Endodermal cell (in vitro differentiated cells): ENCODE data around the gene IL22. TPM values are rescaled to one million over a fixed set of nuclear protein-coding genes. Genes with fewer than 3 reads are reported as not detected.

Experiments
- DNase-seq: peaks from one replicate; pipeline ENCODE4 v3.0.0-alpha.2; 2017
- H3K27ac ChIP-seq: 2 replicates; pipeline ENCODE4 v1.5.1; 2013; ENCODE audit warnings: mild to moderate bottlenecking, low read depth, low read length, moderate library complexity
- H3K27me3 ChIP-seq: 2 replicates; pipeline ENCODE4 v1.6.1; 2013; ENCODE audit warnings: mild to moderate bottlenecking, low read length, moderate library complexity; ENCODE audit not compliant: insufficient read depth, control insufficient read depth, poor library complexity, severe bottlenecking
- H3K36me3 ChIP-seq: 2 replicates; pipeline ENCODE4 v1.7.0; 2013; ENCODE audit warnings: mild to moderate bottlenecking, low read length, moderate library complexity; ENCODE audit not compliant: control insufficient read depth, insufficient read depth
- H3K4me1 ChIP-seq: one replicate; pipeline ENCODE4 v1.7.0; 2013; ENCODE audit warnings: low read length; ENCODE audit not compliant: control insufficient read depth, insufficient read depth
- H3K4me3 ChIP-seq: 2 replicates; pipeline ENCODE4 v1.5.1; 2013; ENCODE audit warnings: mild to moderate bottlenecking, low read length, moderate library complexity
- H3K9ac ChIP-seq: 2 replicates; pipeline ENCODE4 v1.6.1; 2013; ENCODE audit warnings: mild to moderate bottlenecking, low read length, moderate library complexity; ENCODE audit not compliant: poor library complexity, severe bottlenecking; ENCODE audit errors: extremely low read depth
- H3K9me3 ChIP-seq: 2 replicates; pipeline ENCODE4 v1.6.1; 2013; ENCODE audit warnings: mild to moderate bottlenecking, low read length, moderate library complexity; ENCODE audit not compliant: control insufficient read depth
- H3K27ac Mint-ChIP-seq: 2 replicates; pipeline ENCODE4 v1.8.0; 2020; ENCODE audit warnings: mixed read lengths
- H3K27me3 Mint-ChIP-seq: 2 replicates; pipeline ENCODE4 v1.8.0; 2021; ENCODE audit warnings: mild to moderate bottlenecking, mixed read lengths; ENCODE audit not compliant: insufficient read depth
- H3K36me3 Mint-ChIP-seq: 2 replicates; pipeline ENCODE4 v1.8.0; 2020; ENCODE audit warnings: low read depth, mixed read lengths
- H3K4me1 Mint-ChIP-seq: 2 replicates; pipeline ENCODE4 v1.8.0; 2020; ENCODE audit warnings: mixed read lengths
- H3K4me3 Mint-ChIP-seq: 2 replicates; pipeline ENCODE4 v1.8.0; 2020; ENCODE audit warnings: mild to moderate bottlenecking, moderate library complexity, mixed read lengths
- H3K9me3 Mint-ChIP-seq: 2 replicates; pipeline ENCODE4 v1.8.0; 2020; ENCODE audit warnings: mild to moderate bottlenecking, mixed read lengths
- CTCF ChIP-seq: fragments of 200-600 bp; sonication (generic); conservative IDR thresholded peaks from 2 replicates; pipeline ENCODE4 v1.5.0; 2021; ENCODE audit warnings: antibody characterized with exemption, mild to moderate bottlenecking
- WGBS, 2 experiments: methylation state at CpG; one replicate each; pipeline versions ENCODE4 v1.1.5 to v1.1.7; 2013; ENCODE audit warnings: missing lambda C conversion rate in 2 of 2, mixed read lengths in 1 of 2; ENCODE audit not compliant: insufficient coverage in 1 of 2, insufficient read length in 1 of 2; 5-methylcytosine and 5-hydroxymethylcytosine counted together
- total RNA-seq, 2 donors: library from RNA; stranded (reverse); fragmentation: NEBNext Ultra II Directional in 1 of 2; extraction: Animal tissue kit (Norgen Biotek cat#: 25700) in 1 of 2; gene quantifications; 2 replicates in 1 of 2; 3 replicates in 1 of 2; pipeline ENCODE4 v1.2.1, GENCODE V29; 2021

The IL22 gene
- total RNA-seq, 2 donors from 2014 or later: not detected

GRCh38 chr12:68260153-68260552 is 6.7 kb upstream of the IL22 start:
- Mint-ChIP-seq H3K36me3 (no peaks in the 10 kb centered on the region), H3K4me1 (peaks cover 10% of the 10 kb centered on the region)
- TF ChIP-seq CTCF: no peak

DNA sequence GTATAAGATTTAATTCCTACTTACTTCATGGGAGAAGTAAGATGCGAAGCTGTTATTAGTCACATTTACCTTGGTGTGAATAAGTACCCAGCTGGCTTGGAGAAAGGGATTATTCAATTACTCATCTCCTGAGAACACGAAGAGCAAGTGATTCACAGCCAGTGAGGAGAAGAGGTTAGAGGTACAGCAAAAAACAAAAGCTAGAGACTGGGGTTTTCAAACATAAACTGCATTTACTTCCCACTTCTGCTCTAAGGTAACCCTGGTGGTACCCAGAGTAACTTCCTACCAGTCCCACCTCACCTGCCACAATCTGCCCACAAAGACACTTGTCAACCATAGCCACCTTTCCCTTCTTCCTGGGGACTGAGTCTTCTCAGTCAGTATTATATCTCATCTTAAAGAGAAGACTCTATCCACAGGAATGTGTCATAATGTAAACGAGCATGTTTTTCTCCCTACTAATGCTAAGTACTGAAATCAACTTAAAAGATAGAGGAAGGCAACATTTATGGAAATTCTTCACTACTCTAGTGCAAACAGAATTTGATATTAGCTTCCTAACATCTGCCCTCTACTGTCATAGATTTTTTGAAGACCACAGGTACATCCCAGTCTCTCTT is 6.0 kb upstream of the IL22 start:
- Histone ChIP-seq H3K4me3 (no peak overlapping the region), H3K27ac (no peak overlapping the region), H3K4me1 (no peaks in the 10 kb centered on the region), H3K9me3 (no peaks in the 10 kb centered on the region), H3K9ac (no peak overlapping the region), H3K27me3 (no peaks in the 10 kb centered on the region), H3K36me3 (no peaks in the 10 kb centered on the region)
- 54 to 77% methylated on average over 2 to 3 of the region's 3 CpGs for WGBS, 2 experiments
- no peaks in the 10 kb centered on the region for H3K9me3 Mint-ChIP-seq
- peak; percentile 31 for TF ChIP-seq CTCF
- no peak overlapping the region for H3K4me3 Mint-ChIP-seq
- peaks cover 3% of the 10 kb centered on the region for H3K27me3 Mint-ChIP-seq
- no peaks in the 10 kb centered on the region for H3K36me3 Mint-ChIP-seq
- no peak overlapping the region for H3K27ac Mint-ChIP-seq
- no peak for DNase-seq
- H3K4me1 Mint-ChIP-seq: peaks cover 10% of the 10 kb centered on the region

More at GRCh38 chr12:68260153-68260552, 6.7 kb upstream of the IL22 start:
- H3K9me3 ChIP-seq: no peaks in the 10 kb centered on the region
- no peak overlapping the region for H3K4me3 Mint-ChIP-seq
- H3K9ac ChIP-seq: no peak overlapping the region
- no peak overlapping the region for H3K4me3 ChIP-seq
- no peaks in the 10 kb centered on the region for H3K27me3 ChIP-seq
- H3K9me3 Mint-ChIP-seq: no peaks in the 10 kb centered on the region
- WGBS, 2 experiments: 82 to 100% methylated on average over 1 to 3 of the region's 3 CpGs
- peaks cover 7% of the 10 kb centered on the region for H3K27me3 Mint-ChIP-seq
- H3K4me1 ChIP-seq: no peaks in the 10 kb centered on the region
- no peak overlapping the region for H3K27ac ChIP-seq
- no peak overlapping the region for H3K27ac Mint-ChIP-seq
- H3K36me3 ChIP-seq: no peaks in the 10 kb centered on the region
- no peak for DNase-seq

GRCh38 chr12:68252077-68252476 is 1.3 kb downstream of the IL22 start:
- Mint-ChIP-seq H3K4me3 (no peak overlapping the region), H3K4me1 (no peaks in the 10 kb centered on the region), H3K27ac (no peak overlapping the region), H3K36me3 (no peaks in the 10 kb centered on the region), H3K9me3 (peaks cover 7% of the 10 kb centered on the region), H3K27me3 (peaks cover 2% of the 10 kb centered on the region)
- Histone ChIP-seq H3K9ac (no peak overlapping the region), H3K4me1 (no peaks in the 10 kb centered on the region), H3K9me3 (peaks cover 8% of the 10 kb centered on the region), H3K36me3 (no peaks in the 10 kb centered on the region), H3K27me3 (no peaks in the 10 kb centered on the region), H3K4me3 (no peak overlapping the region), H3K27ac (no peak overlapping the region)
- no peak for TF ChIP-seq CTCF
- 94 to 97% methylated on average over 5 of the region's 5 CpGs for WGBS, 2 experiments
- no peak for DNase-seq
